GM23248 (cell line): ENCODE data around the gene SPATA16. TPM values are rescaled to one million over a fixed set of nuclear protein-coding genes. Genes with fewer than 3 reads are reported as not detected.

Source experiments
- DNase-seq: peaks from one replicate; pipeline ENCODE4 v3.0.0-alpha.2; 2015
- H2AFZ ChIP-seq: fragments of 200-600 bp; sonication (generic); 2 replicates; pipeline ENCODE4 v1.6.1; 2016; ENCODE audit warnings: antibody characterized with exemption
- H3F3A ChIP-seq: fragments of 200-600 bp; sonication (generic); 2 replicates; pipeline ENCODE4 v1.6.1; 2016; ENCODE audit warnings: mild to moderate bottlenecking, antibody characterized with exemption, mixed run types; ENCODE audit not compliant: insufficient read depth
- H3K27ac ChIP-seq: fragments of 200-600 bp; sonication (generic); 2 replicates; pipeline ENCODE4 v1.5.1; 2016; ENCODE audit warnings: mild to moderate bottlenecking
- H3K27me3 ChIP-seq: fragments of 200-600 bp; sonication (generic); replicated peaks from 2 replicates; pipeline ENCODE4 v1.6.1; 2016; ENCODE audit warnings: mild to moderate bottlenecking; ENCODE audit not compliant: insufficient read depth
- H3K36me3 ChIP-seq: fragments of 200-600 bp; sonication (generic); 2 replicates; pipeline ENCODE4 v1.6.1; 2016; ENCODE audit warnings: low read depth, mild to moderate bottlenecking
- H3K4me1 ChIP-seq: fragments of 200-600 bp; sonication (generic); 2 replicates; pipeline ENCODE4 v1.6.1; 2016; ENCODE audit warnings: mild to moderate bottlenecking; ENCODE audit not compliant: insufficient read depth
- H3K4me2 ChIP-seq: fragments of 200-600 bp; sonication (generic); one replicate; pipeline ENCODE4 v1.6.1; 2016; ENCODE audit warnings: mild to moderate bottlenecking; ENCODE audit not compliant: unreplicated experiment
- H3K4me3 ChIP-seq: fragments of 200-600 bp; sonication (generic); 2 replicates; pipeline ENCODE4 v1.5.1; 2016; ENCODE audit warnings: mild to moderate bottlenecking
- H3K79me2 ChIP-seq: fragments of 200-600 bp; sonication (generic); 2 replicates; pipeline ENCODE4 v1.6.1; 2016; ENCODE audit warnings: mild to moderate bottlenecking; ENCODE audit not compliant: insufficient read depth
- H3K9ac ChIP-seq: fragments of 200-600 bp; sonication (generic); 2 replicates; pipeline ENCODE4 v1.6.1; 2016; ENCODE audit warnings: mild to moderate bottlenecking
- H3K9me2 ChIP-seq: fragments of 200-600 bp; sonication (generic); 2 replicates; pipeline ENCODE4 v1.6.1; 2016; ENCODE audit warnings: mixed run types, mild to moderate bottlenecking, moderate library complexity; ENCODE audit not compliant: insufficient read depth
- H3K9me3 ChIP-seq: fragments of 200-600 bp; sonication (generic); one replicate; pipeline ENCODE4 v1.6.1; 2017; ENCODE audit warnings: low read depth
- H4K20me1 ChIP-seq: fragments of 200-600 bp; sonication (generic); 2 replicates; pipeline ENCODE4 v1.6.0; 2016; ENCODE audit not compliant: insufficient read depth
- EZH2 ChIP-seq: fragments of 200-600 bp; sonication (generic); IDR thresholded peaks from 2 replicates; pipeline ENCODE4 v1.6.1; 2018; ENCODE audit warnings: antibody characterized with exemption, mild to moderate bottlenecking; ENCODE audit not compliant: insufficient read depth, poor library complexity, severe bottlenecking
- EZH2phosphoT487 ChIP-seq: fragments of 200-600 bp; sonication (generic); IDR thresholded peaks from 2 replicates; pipeline ENCODE4 v1.6.1; 2018; ENCODE audit warnings: antibody characterized with exemption, moderate library complexity, mild to moderate bottlenecking, low read depth; ENCODE audit not compliant: insufficient read depth
- WGBS, 2 experiments: methylation state at CpG; one replicate each; pipeline ENCODE4 v1.1.6; 2015 to 2017; ENCODE audit warnings: low lambda C conversion rate in 2 of 2, low coverage in 1 of 2; ENCODE audit errors: missing lambda C conversion rate in 2 of 2; 5-methylcytosine and 5-hydroxymethylcytosine counted together
- in situ Hi-C: fragments of 300-500 bp; cut with MboI; formaldehyde crosslinking; loops from 2 replicates; pipeline ENCODE4 v1.15.0; 2020
- polyA plus RNA-seq: library from polyadenylated mRNA; unstranded; fragments of >200 nt; fragmentation: Nextera tagmentation; extraction: Ambion mirVana; gene quantifications from 2 replicates; pipeline ENCODE4 v1.2.1, GENCODE V29; 2016
- total RNA-seq: library from RNA; depleted of rRNA; stranded (reverse); fragments of >200 nt; shearing (Covaris generic); gene quantifications from 2 replicates; pipeline ENCODE4 v1.2.3, GENCODE V29; 2014

Gene SPATA16
- total and polyA plus RNA-seq, 2 experiments from 2014 or later: not detected

DNA sequence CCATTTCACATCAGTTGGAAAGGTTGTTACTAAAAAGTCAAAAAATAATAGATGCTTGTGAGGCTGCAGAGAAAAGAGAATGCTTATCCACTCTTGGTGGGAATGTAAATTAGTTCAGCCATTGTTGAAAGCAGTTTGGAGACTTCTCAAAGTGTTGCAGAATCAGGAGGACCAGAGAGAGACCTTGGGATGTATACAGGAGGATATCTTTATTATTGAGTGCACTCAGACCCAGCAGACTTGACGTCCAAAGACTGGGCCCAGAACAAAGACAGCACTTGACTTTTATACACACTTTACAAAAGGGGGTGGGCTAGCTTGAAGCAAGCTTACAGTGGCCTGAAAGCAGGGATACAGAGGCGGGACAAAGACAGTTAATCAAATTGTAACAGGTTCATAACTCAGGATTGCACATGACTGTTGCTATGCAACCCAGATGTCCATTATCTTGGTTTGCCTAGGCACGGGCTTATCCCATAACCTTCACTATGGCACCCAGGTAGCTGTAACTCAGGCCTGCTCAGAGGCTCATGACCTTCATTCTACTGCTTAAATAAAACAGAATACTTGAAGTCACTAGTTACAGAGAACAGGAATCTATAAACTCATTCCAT is 127.7 kb downstream of the SPATA16 start:
- H3K36me3 ChIP-seq: no peaks in the 10 kb centered on the region
- in situ Hi-C loops: no loop called here
- H3K9me2 ChIP-seq: peaks cover 4% of the 10 kb centered on the region; the same call in 1 of the 2 replicates
- no peaks in the 10 kb centered on the region for H3F3A ChIP-seq
- H3K9me3 ChIP-seq: no peaks in the 10 kb centered on the region
- H3K4me2 ChIP-seq: no peak overlapping the region
- no peak for DNase-seq
- H3K4me1 ChIP-seq: no peaks in the 10 kb centered on the region
- no peak overlapping the region for H3K9ac ChIP-seq
- H4K20me1 ChIP-seq: no peaks in the 10 kb centered on the region
- no peak overlapping the region for H2AFZ ChIP-seq
- no peak overlapping the region for H3K4me3 ChIP-seq
- TF ChIP-seq EZH2 (no peak), EZH2phosphoT487 (no peak)
- H3K27ac ChIP-seq: no peak overlapping the region
- 24 to 29% methylated on average over 3 of the region's 3 CpGs for WGBS, 2 experiments
- H3K27me3 ChIP-seq: no peaks in the 10 kb centered on the region
- H3K79me2 ChIP-seq: no peaks in the 10 kb centered on the region

DNA sequence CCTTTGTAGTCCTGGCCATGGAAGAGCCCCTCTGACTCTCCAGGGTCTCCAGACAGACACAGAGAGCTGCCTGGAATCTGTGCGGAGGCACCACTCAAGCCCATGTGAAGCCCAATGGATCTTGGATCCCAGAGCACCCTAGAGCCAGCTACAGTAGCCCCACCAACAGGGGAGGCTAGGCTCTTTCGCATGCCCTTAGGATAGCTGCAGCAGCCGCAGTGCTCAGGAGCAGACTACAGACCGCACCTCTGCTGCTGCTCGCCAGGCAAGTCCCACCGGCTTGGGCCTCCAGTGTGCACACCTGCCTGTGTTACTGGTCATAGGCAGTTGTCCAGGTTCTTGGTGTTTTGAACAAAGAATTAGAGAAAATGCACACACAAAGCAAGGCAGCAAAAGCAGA is 131.6 kb downstream of the SPATA16 start:
- TF ChIP-seq EZH2 (no peak), EZH2phosphoT487 (no peak)
- no peaks in the 10 kb centered on the region for H3K9me3 ChIP-seq
- H3K79me2 ChIP-seq: no peaks in the 10 kb centered on the region
- 71 to 82% methylated on average over 6 of the region's 6 CpGs for WGBS, 2 experiments
- no peak for DNase-seq
- in situ Hi-C loops: no loop called here
- H4K20me1 ChIP-seq: no peaks in the 10 kb centered on the region
- H3K9me2 ChIP-seq: peaks cover 4% of the 10 kb centered on the region; the same call in 1 of the 2 replicates
- no peak overlapping the region for H3K9ac ChIP-seq
- H3K27ac ChIP-seq: no peak overlapping the region
- H2AFZ ChIP-seq: no peak overlapping the region
- no peaks in the 10 kb centered on the region for H3K4me1 ChIP-seq
- no peaks in the 10 kb centered on the region for H3K36me3 ChIP-seq
- H3F3A ChIP-seq: no peaks in the 10 kb centered on the region
- H3K4me2 ChIP-seq: no peak overlapping the region
- H3K27me3 ChIP-seq: no peaks in the 10 kb centered on the region; the same call in 1 of the 2 replicates
- H3K4me3 ChIP-seq: no peak overlapping the region

DNA sequence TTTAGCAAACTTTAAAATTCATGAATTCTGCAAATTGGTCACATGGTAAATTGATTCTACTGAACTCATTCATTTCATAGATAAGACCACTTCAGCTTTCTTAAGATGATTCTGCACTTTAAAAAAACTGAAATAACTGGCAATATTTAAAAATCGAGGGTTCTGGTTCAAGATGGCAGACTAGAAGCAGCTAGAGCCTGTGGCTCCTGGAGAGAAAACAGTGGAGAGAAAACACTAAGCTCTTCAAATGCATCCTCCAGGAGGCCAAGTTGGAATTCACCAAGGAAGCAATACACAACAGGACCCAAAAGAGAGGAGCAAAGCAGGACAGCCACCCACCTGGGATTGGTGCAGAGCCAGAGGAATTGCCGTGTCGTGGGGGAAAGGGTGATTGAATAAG is 132.1 kb downstream of the SPATA16 start:
- H3K36me3 ChIP-seq: no peaks in the 10 kb centered on the region
- 22 to 29% methylated on average over 3 of the region's 3 CpGs for WGBS, 2 experiments
- in situ Hi-C loops: no loop called here
- H3K4me3 ChIP-seq: no peak overlapping the region
- H3F3A ChIP-seq: no peaks in the 10 kb centered on the region
- H3K9ac ChIP-seq: no peak overlapping the region
- no peaks in the 10 kb centered on the region; the same call in 1 of the 2 replicates for H3K27me3 ChIP-seq
- H3K27ac ChIP-seq: no peak overlapping the region
- H3K4me1 ChIP-seq: no peaks in the 10 kb centered on the region
- TF ChIP-seq EZH2: no peak
- no peak for TF ChIP-seq EZH2phosphoT487
- no peak overlapping the region for H3K4me2 ChIP-seq
- H2AFZ ChIP-seq: no peak overlapping the region
- H3K9me2 ChIP-seq: peaks cover 4% of the 10 kb centered on the region; the same call in 1 of the 2 replicates
- no peak for DNase-seq
- no peaks in the 10 kb centered on the region for H3K9me3 ChIP-seq
- H4K20me1 ChIP-seq: no peaks in the 10 kb centered on the region
- no peaks in the 10 kb centered on the region for H3K79me2 ChIP-seq

DNA sequence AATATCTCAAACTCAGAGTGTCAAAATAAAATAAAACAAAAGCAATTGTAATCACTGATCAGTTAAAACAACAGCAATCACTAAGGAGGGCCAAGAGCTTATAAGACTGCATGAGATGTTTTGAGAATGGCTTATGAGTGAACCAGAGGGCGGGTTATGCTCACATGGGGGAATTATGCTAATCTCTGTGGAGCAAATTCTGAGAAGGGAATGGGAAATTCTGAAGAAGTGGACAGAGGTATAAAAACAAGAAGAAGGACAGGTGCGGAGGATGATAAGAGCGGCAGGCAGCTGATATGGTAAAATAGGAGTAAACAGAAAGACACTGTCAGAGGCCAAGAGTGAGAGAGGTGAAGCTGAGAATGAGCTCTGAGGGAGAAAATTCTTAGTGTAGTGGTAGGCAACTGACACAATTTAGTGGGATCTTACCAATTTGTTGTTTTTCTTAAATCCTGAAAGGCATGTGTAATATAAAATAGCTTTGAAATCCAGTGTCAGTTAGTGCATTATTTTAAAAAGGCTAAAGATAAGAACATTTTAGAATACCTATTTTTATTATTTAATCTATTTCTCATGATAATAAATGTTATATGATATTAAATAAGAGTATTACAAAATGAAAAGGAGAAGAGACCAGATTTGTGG is 133.8 kb downstream of the SPATA16 start:
- Histone ChIP-seq H4K20me1 (no peaks in the 10 kb centered on the region), H3F3A (no peaks in the 10 kb centered on the region), H3K9me3 (no peaks in the 10 kb centered on the region), H3K4me1 (no peaks in the 10 kb centered on the region), H3K9me2 (peaks cover 4% of the 10 kb centered on the region), H3K9ac (no peak overlapping the region), H2AFZ (no peak overlapping the region), H3K27ac (no peak overlapping the region), H3K36me3 (no peaks in the 10 kb centered on the region), H3K4me3 (no peak overlapping the region), H3K79me2 (no peaks in the 10 kb centered on the region), H3K27me3 (no peaks in the 10 kb centered on the region; the same call in 1 of the 2 replicates), H3K4me2 (no peak overlapping the region)
- in situ Hi-C loops: no loop called here
- TF ChIP-seq EZH2 (no peak), EZH2phosphoT487 (no peak)
- DNase-seq: no peak
- WGBS, 2 experiments: 43 to 48% methylated on average over 3 of the region's 3 CpGs
